NT2/D1 (cell line): ENCODE data around the gene MEG3.

Experiments used
- SUZ12 ChIP-seq: IDR thresholded peaks from 2 replicates; pipeline ENCODE4 v1.6.1; 2011; ENCODE audit not compliant: insufficient read length, insufficient read depth; ENCODE audit errors: extremely low read depth
- YY1 ChIP-seq: IDR thresholded peaks from 2 replicates; pipeline ENCODE4 v1.6.1; 2011; ENCODE audit not compliant: insufficient read length, insufficient read depth
- ZNF274 ChIP-seq: IDR thresholded peaks from 2 replicates; pipeline ENCODE4 v1.6.1; 2011; ENCODE audit warnings: mild to moderate bottlenecking, low read depth, low read length

- TF ChIP-seq YY1, result no peak
- no peak for TF ChIP-seq ZNF274
- TF ChIP-seq SUZ12, result no peak
Observed at GRCh38 chr14:100830681-100831080, 4.8 kb downstream of the MEG3 start.
